IMR-90 (cell line): ENCODE results near the gene ZNF597. TPM values are rescaled to one million over a fixed set of nuclear protein-coding genes. Genes with fewer than 3 reads are reported as not detected.

ENCODE experiments used
- ATAC-seq: fragments of 200-7000 bp; cut with Tn5 transposase; 2 replicates; pipeline ENCODE4 v1.9.1; 2020; ENCODE audit warnings: low read depth, mild to moderate bottlenecking, moderate library complexity
- BruUV-seq: library from RNA; stranded (reverse); fragments of 400-500 nt; replicated peaks from 2 replicates; lab custom pipeline; 2021; lab: Mats Ljungman, UMichigan
- CTCF ChIA-PET: fragments of 300-600 bp; formaldehyde crosslinking; extraction: SDS; loops from one replicate; lab custom pipeline; 2021; ENCODE audit warnings: antibody characterized with exemption; lab: Yijun Ruan, JAX
- POLR2A ChIA-PET: fragments of 300-600 bp; sonication (Branson Sonifier 250); formaldehyde crosslinking; loops from one replicate; lab custom pipeline; 2022; ENCODE audit warnings: antibody characterized with exemption; ENCODE audit not compliant: unreplicated experiment; lab: Charles Lee
- DNase-seq: peaks from one replicate; pipeline ENCODE4 v3.0.0; 2013
- H2AFZ ChIP-seq: replicated peaks from 2 replicates; pipeline ENCODE3; 2013; ENCODE audit warnings: low read length, mild to moderate bottlenecking; ENCODE audit not compliant: poor library complexity
- H2AK5ac ChIP-seq: 2 replicates; pipeline ENCODE4 v1.6.1; 2013; ENCODE audit warnings: low read depth, low read length, inconsistent platforms
- H2AK9ac ChIP-seq: replicated peaks from 2 replicates; pipeline ENCODE3; 2013; ENCODE audit warnings: mild to moderate bottlenecking, low read depth, low read length, moderate library complexity; ENCODE audit not compliant: poor library complexity
- H2BK120ac ChIP-seq: 2 replicates; pipeline ENCODE4 v1.6.1; 2013; ENCODE audit warnings: low read depth, low read length, inconsistent platforms
- H2BK15ac ChIP-seq: 3 replicates; pipeline ENCODE4 v1.6.1; 2013; ENCODE audit warnings: low read depth, low read length, inconsistent platforms
- H2BK20ac ChIP-seq: 2 replicates; pipeline ENCODE4 v1.6.1; 2013; ENCODE audit warnings: low read depth, mild to moderate bottlenecking, inconsistent platforms, low read length, moderate library complexity
- H2BK5ac ChIP-seq: 2 replicates; pipeline ENCODE4 v1.6.1; 2013; ENCODE audit warnings: mild to moderate bottlenecking, low read depth, low read length, inconsistent platforms; ENCODE audit not compliant: poor library complexity, severe bottlenecking
- H3K14ac ChIP-seq: replicated peaks from 2 replicates; pipeline ENCODE4 v1.6.1; 2013; ENCODE audit warnings: low read depth, low read length, inconsistent platforms
- H3K18ac ChIP-seq: 2 replicates; pipeline ENCODE4 v1.6.1; 2013; ENCODE audit warnings: low read depth, low read length, control low read depth
- H3K23ac ChIP-seq: 2 replicates; pipeline ENCODE4 v1.6.1; 2013; ENCODE audit warnings: low read depth, low read length, inconsistent platforms
- H3K27ac ChIP-seq: 2 replicates; pipeline ENCODE4 v1.5.1; 2013; ENCODE audit warnings: mild to moderate bottlenecking, control low read depth, low read length; ENCODE audit not compliant: insufficient read depth
- H3K27me3 ChIP-seq: 2 replicates; pipeline ENCODE4 v1.6.1; 2013; ENCODE audit warnings: low read length; ENCODE audit not compliant: control insufficient read depth, insufficient read depth
- H3K36me3 ChIP-seq: 2 replicates; pipeline ENCODE4 v1.6.1; 2013; ENCODE audit warnings: low read length, mixed read lengths; ENCODE audit not compliant: control insufficient read depth, insufficient read depth
- H3K4ac ChIP-seq: 2 replicates; pipeline ENCODE4 v1.6.1; 2013; ENCODE audit warnings: low read depth, low read length, inconsistent platforms
- H3K4me1 ChIP-seq: 2 replicates; pipeline ENCODE4 v1.6.1; 2013; ENCODE audit warnings: low read length, mixed read lengths; ENCODE audit not compliant: control insufficient read depth, insufficient read depth
- H3K4me2 ChIP-seq: 2 replicates; pipeline ENCODE4 v1.6.1; 2013; ENCODE audit warnings: low read depth, mild to moderate bottlenecking, control low read depth, low read length, moderate library complexity
- H3K4me3 ChIP-seq: 2 replicates; pipeline ENCODE4 v1.5.1; 2013; ENCODE audit warnings: low read depth, mild to moderate bottlenecking, control low read depth, low read length, moderate library complexity; ENCODE audit not compliant: insufficient read depth
- H3K56ac ChIP-seq: 2 replicates; pipeline ENCODE4 v1.6.1; 2013; ENCODE audit warnings: low read length, inconsistent platforms; ENCODE audit not compliant: insufficient read depth; ENCODE audit errors: extremely low read depth
- H3K79me1 ChIP-seq, 2 experiments: 2 replicates each; pipeline ENCODE4 v1.6.1; 2013; ENCODE audit warnings: low read length in 2 of 2, inconsistent platforms in 1 of 2, low read depth in 1 of 2
- H3K9ac ChIP-seq: 2 replicates; pipeline ENCODE4 v1.6.1; 2013; ENCODE audit warnings: low read depth, low read length, control low read depth
- H3K9me1 ChIP-seq: 2 replicates; pipeline ENCODE4 v1.6.1; 2013; ENCODE audit warnings: low read length, inconsistent platforms; ENCODE audit not compliant: insufficient read depth
- H3K9me3 ChIP-seq: 2 replicates; pipeline ENCODE4 v1.6.1; 2013; ENCODE audit warnings: low read length; ENCODE audit not compliant: control insufficient read depth, insufficient read depth
- H4K20me1 ChIP-seq: 2 replicates; pipeline ENCODE4 v1.6.1; 2013; ENCODE audit warnings: low read length, inconsistent platforms; ENCODE audit not compliant: insufficient read depth
- H4K5ac ChIP-seq: 2 replicates; pipeline ENCODE4 v1.6.1; 2013; ENCODE audit warnings: mild to moderate bottlenecking, low read depth, low read length, control low read depth
- H4K8ac ChIP-seq, 2 experiments: 2 replicates each; pipeline ENCODE4 v1.6.1; 2013; ENCODE audit warnings: low read depth in 2 of 2, low read length in 2 of 2, control low read depth in 1 of 2, inconsistent platforms in 1 of 2
- H4K91ac ChIP-seq: 2 replicates; pipeline ENCODE4 v1.6.1; 2013; ENCODE audit warnings: low read depth, low read length, inconsistent platforms; ENCODE audit not compliant: insufficient read depth
- CEBPB ChIP-seq: IDR thresholded peaks from 2 replicates; pipeline ENCODE4 v1.6.1; 2012; ENCODE audit warnings: low read depth, low read length, improper control_type of control experiment
- FOS ChIP-seq: fragments of 150-350 bp; IDR thresholded peaks from 2 replicates; pipeline ENCODE4 v1.6.1; 2016; ENCODE audit warnings: low read depth, low read length
- WGBS, 2 experiments: methylation state at CpG; one replicate each; pipeline versions ENCODE4 v1.1.5 to v1.1.7; 2013; ENCODE audit warnings: missing lambda C conversion rate in 2 of 2; ENCODE audit not compliant: insufficient read length in 1 of 2; ENCODE audit errors: extremely low coverage in 2 of 2; 5-methylcytosine and 5-hydroxymethylcytosine counted together
- dilution Hi-C: fragments of 300-500 bp; cut with HindIII; formaldehyde crosslinking; loops from one replicate; pipeline ENCODE4 v1.14.3; 2018; ENCODE audit warnings: low sequenced_read_pairs; ENCODE audit not compliant: unreplicated experiment
- in situ Hi-C: fragments of 300-500 bp; cut with MboI; formaldehyde crosslinking; loops from 3 replicates; pipeline ENCODE4 v1.14.3; 2019; ENCODE audit warnings: low sequenced_read_pairs, inconsistent platforms, mixed read lengths
- intact Hi-C: fragments of 100-400 bp; cut with micrococcal nuclease; formaldehyde crosslinking; loops from 2 replicates; pipeline ENCODE4 v1.10.0; 2022
- polyA plus RNA-seq, 3 experiments: library from polyadenylated mRNA; depleted of rRNA; stranded (reverse); fragments of >200 nt; gene quantifications; 2 replicates each; pipeline ENCODE4 v1.2.3, GENCODE V29; 2012; ENCODE audit warnings: low replicate concordance in 1 of 3
- total RNA-seq: library from RNA; depleted of rRNA; stranded (reverse); fragments of >200 nt; gene quantifications from 2 replicates; pipeline ENCODE4 v1.2.3, GENCODE V29; 2012

Gene ZNF597
- total and polyA plus RNA-seq, 2 of the 4 experiments (the other 2 are of a cell fraction) = 0.91 to 3.0 TPM

DNA sequence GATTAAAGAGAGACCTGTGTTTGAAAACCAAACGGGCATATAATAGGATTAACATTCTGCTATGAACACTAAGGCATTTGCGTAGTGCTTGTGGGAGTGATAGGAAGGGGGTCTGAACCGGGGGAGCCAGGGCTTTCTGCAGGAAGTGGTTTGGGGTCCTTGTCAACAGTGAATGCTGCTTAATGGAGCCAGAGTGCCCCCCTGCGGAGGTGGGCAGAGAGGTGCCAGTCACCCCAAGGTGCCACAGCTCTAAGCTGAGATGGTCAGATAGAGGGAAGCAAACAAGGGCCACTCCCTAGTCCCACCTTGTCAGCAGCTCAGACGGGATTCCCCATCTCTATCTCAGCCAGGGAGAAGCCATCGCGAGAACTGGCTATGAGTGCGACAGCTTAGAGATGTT lies 17.8 kb upstream of the ZNF597 start:
- Histone ChIP-seq H3K18ac (no peak overlapping the region), H3K9me1 (peaks cover 35% of the 10 kb centered on the region), H3K9ac (no peak overlapping the region), H2AFZ (no peak overlapping the region), H3K4me2 (no peak overlapping the region), H3K79me1 (peaks cover 19 to 86% of the 10 kb centered on the region in 2 experiments), H4K91ac (no peak overlapping the region), H3K27me3 (no peaks in the 10 kb centered on the region), H3K9me3 (no peaks in the 10 kb centered on the region), H3K36me3 (peaks cover 4% of the 10 kb centered on the region), H3K14ac (no peak overlapping the region), H2AK9ac (no peak overlapping the region), H2BK15ac (no peak overlapping the region), H3K56ac (no peak overlapping the region), H3K4me3 (no peak overlapping the region), H2BK20ac (no peak overlapping the region), H2AK5ac (no peak overlapping the region), H3K27ac (no peak overlapping the region), H2BK120ac (no peak overlapping the region), H3K4ac (no peak overlapping the region), H3K23ac (no peak overlapping the region), H3K4me1 (peaks cover 15% of the 10 kb centered on the region), H4K20me1 (peaks cover 74% of the 10 kb centered on the region), H2BK5ac (no peak overlapping the region), H4K5ac (no peak overlapping the region), H4K8ac (no peak overlapping the region)
- in situ Hi-C loops (no loop called here), dilution Hi-C loops (no loop called here), intact Hi-C loops (no loop called here)
- no CpG with 5 or more reads among the region's 8 CpGs for WGBS, 2 experiments
- DNase-seq (no peak), ATAC-seq (no peak)
- no TSS peak for BruUV-seq
- ChIA-PET CTCF (no interaction called here), POLR2A (no interaction called here)
- TF ChIP-seq CEBPB (0 out of 2 replicates have a peak, but pooled peaks have one; percentile 44), FOS (no peak)
